ENCODE results near the gene NRIP2.

DNA sequence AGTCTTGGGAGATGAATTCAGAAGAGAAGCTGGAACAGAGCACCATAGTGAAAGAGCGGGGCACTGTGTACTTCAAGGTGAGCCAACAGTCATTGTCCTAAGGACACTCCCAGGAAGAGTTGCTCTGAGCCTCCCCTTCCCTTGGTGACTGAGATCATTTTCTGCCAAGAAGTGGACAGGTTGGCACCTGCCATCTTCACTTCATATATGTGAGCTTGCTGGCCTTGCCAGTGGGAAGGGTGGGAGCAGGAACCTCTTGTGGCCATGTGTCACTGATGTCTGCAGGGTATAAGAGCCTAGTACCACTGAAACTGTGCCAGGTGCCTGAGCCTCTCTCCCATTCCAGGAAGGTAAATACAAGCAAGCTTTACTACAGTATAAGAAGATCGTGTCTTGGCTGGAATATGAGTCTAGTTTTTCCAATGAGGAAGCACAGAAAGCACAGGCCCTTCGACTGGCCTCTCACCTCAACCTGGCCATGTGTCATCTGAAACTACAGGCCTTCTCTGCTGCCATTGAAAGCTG is 34.7 kb downstream of the NRIP2 start:
- TF ChIP-seq, protein P1, sequence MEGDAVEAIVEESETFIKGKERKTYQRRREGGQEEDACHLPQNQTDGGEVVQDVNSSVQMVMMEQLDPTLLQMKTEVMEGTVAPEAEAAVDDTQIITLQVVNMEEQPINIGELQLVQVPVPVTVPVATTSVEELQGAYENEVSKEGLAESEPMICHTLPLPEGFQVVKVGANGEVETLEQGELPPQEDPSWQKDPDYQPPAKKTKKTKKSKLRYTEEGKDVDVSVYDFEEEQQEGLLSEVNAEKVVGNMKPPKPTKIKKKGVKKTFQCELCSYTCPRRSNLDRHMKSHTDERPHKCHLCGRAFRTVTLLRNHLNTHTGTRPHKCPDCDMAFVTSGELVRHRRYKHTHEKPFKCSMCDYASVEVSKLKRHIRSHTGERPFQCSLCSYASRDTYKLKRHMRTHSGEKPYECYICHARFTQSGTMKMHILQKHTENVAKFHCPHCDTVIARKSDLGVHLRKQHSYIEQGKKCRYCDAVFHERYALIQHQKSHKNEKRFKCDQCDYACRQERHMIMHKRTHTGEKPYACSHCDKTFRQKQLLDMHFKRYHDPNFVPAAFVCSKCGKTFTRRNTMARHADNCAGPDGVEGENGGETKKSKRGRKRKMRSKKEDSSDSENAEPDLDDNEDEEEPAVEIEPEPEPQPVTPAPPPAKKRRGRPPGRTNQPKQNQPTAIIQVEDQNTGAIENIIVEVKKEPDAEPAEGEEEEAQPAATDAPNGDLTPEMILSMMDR (IDR thresholded peaks at IDR 0.05; ENCODE audit: insufficient read depth, low read length): no peak
- peak; percentile 20; the same call in 1 of the 2 replicates for TF ChIP-seq POLR2AphosphoS5 (IDR thresholded peaks at IDR 0.05; ENCODE audit: low read depth)

Measured in HL-60 (cell line).